Ureter (tissue), 1 donor: ENCODE measurements around the gene HES3. TPM values are rescaled to one million over a fixed set of nuclear protein-coding genes. Genes with fewer than 3 reads are reported as not detected.

Experiments
- DNase-seq: peaks from one replicate; pipeline ENCODE4 v3.0.0-alpha.2; 2020; ENCODE audit warnings: low spot score
- total RNA-seq: library from RNA; stranded (reverse); gene quantifications from one replicate; pipeline ENCODE4 v1.2.4, GENCODE V29; 2023
- donor health status: DM: yes; HTN: yes; CAD: no.

HES3 gene
- total RNA-seq, 1 donor from 2014 or later: not detected

- DNase-seq: no peak
Measured at GRCh38 chr1:6279613-6280383, 35.8 kb downstream of the HES3 start.

GRCh38 chr1:6280761-6281451 lies 36.9 kb downstream of the HES3 start:
- DNase-seq: no peak

GRCh38 chr1:6281511-6282402 lies 37.8 kb downstream of the HES3 start:
- DNase-seq: no peak

- DNase-seq: no peak
Measured at GRCh38 chr1:6282577-6283270, 38.7 kb downstream of the HES3 start.

GRCh38 chr1:6285336-6285735 lies 41.4 kb downstream of the HES3 start:
- DNase-seq: no peak

GRCh38 chr1:6286266-6286665 lies 42.3 kb downstream of the HES3 start:
- DNase-seq: no peak

- no peak for DNase-seq
Measured at GRCh38 chr1:6287029-6287428, 43.0 kb downstream of the HES3 start.

GRCh38 chr1:6287431-6287886 lies 43.5 kb downstream of the HES3 start:
- DNase-seq: no peak

- no peak for DNase-seq
Measured at GRCh38 chr1:6288026-6288425, 44.0 kb downstream of the HES3 start.

- DNase-seq: no peak
Measured at GRCh38 chr1:6288665-6289064, 44.7 kb downstream of the HES3 start.

GRCh38 chr1:6292102-6292501 lies 48.1 kb downstream of the HES3 start:
- no peak for DNase-seq

- no peak for DNase-seq
Measured at GRCh38 chr1:6294080-6294889, 50.3 kb downstream of the HES3 start.

- no peak for DNase-seq
Measured at GRCh38 chr1:6294890-6295556, 51.0 kb downstream of the HES3 start.

Other genes with a start within 250 kb of the HES3 start
- gene KCNAB2, start 198.3 kb upstream of the HES3 start, total RNA-seq: 17.5 TPM
- gene CHD5, start 63.9 kb upstream of the HES3 start, total RNA-seq: 0.83 TPM
- gene RPL22, start 44.6 kb upstream of the HES3 start, total RNA-seq: 595 TPM
- 63.0 TPM for gene RNF207, start 38.1 kb upstream of the HES3 start, total RNA-seq
- 52.1 TPM for gene ICMT, start 8.2 kb upstream of the HES3 start, total RNA-seq
- gene GPR153, start 16.9 kb downstream of the HES3 start, total RNA-seq: 7.2 TPM
- 19.1 TPM for gene ACOT7, start 149.6 kb downstream of the HES3 start, total RNA-seq
- gene HES2, start 175.7 kb downstream of the HES3 start, total RNA-seq: 2.1 TPM
- gene ESPN, start 180.6 kb downstream of the HES3 start, total RNA-seq: 6.2 TPM
- gene TNFRSF25, start 222.0 kb downstream of the HES3 start, total RNA-seq: 17.1 TPM
- gene PLEKHG5, start 247.5 kb downstream of the HES3 start, total RNA-seq: 17.7 TPM